A172 (cell line): Measurements from ENCODE around the gene SCNN1B. TPM values are rescaled to one million over a fixed set of nuclear protein-coding genes. Genes with fewer than 3 reads are reported as not detected.
"Not testable (repeated sequence)": the region's sequence is repeated elsewhere in the genome, so short reads cannot be mapped to it uniquely, and the experiment has no call there.

ENCODE experiments used
- DNase-seq: peaks from one replicate; pipeline ENCODE4 v3.0.0-alpha.2; 2015; ENCODE audit warnings: low spot score
- total RNA-seq: library from RNA; depleted of rRNA; stranded (reverse); fragments of >200 nt; shearing (Covaris generic); gene quantifications from 2 replicates; pipeline ENCODE4 v1.2.3, GENCODE V29; 2014; rRNA removed

SCNN1B gene
- total RNA-seq, result not detected in 2 replicates

- DNase-seq, result no peak
Measured at GRCh38 chr16:23302045-23302956, at the start of gene SCNN1B. Gene SCNN1B, plus strand, starts transcription at chr16:23302302. Its CDS starts 46,298 bp downstream, at chr16:23348600.

GRCh38 chr16:23252310-23252709 lies 49.8 kb upstream of the SCNN1B start:
- DNase-seq, result no peak

GRCh38 chr16:23253650-23254049 lies 48.5 kb upstream of the SCNN1B start:
- not testable (repeated sequence) for DNase-seq

- peak; percentile 92 for DNase-seq
Measured at GRCh38 chr16:23254338-23254737, 47.8 kb upstream of the SCNN1B start.

- no peak for DNase-seq
Measured at GRCh38 chr16:23255000-23255399, 47.1 kb upstream of the SCNN1B start.

GRCh38 chr16:23256440-23256839 lies 45.7 kb upstream of the SCNN1B start:
- DNase-seq, result no peak

GRCh38 chr16:23257682-23258081 lies 44.4 kb upstream of the SCNN1B start:
- DNase-seq, result no peak

GRCh38 chr16:23258919-23259237 lies 43.2 kb upstream of the SCNN1B start:
- DNase-seq, result no peak

GRCh38 chr16:23267647-23268046 lies 34.5 kb upstream of the SCNN1B start:
- DNase-seq, result no peak

- DNase-seq, result no peak
Measured at GRCh38 chr16:23268561-23268960, 33.5 kb upstream of the SCNN1B start.

- DNase-seq, result no peak
Measured at GRCh38 chr16:23269248-23269953, 32.7 kb upstream of the SCNN1B start.

GRCh38 chr16:23270654-23271053 lies 31.4 kb upstream of the SCNN1B start:
- no peak for DNase-seq

- DNase-seq, result no peak
Measured at GRCh38 chr16:23274968-23275367, 27.1 kb upstream of the SCNN1B start.

GRCh38 chr16:23276821-23277220 lies 25.3 kb upstream of the SCNN1B start:
- no peak for DNase-seq

- DNase-seq, result no peak
Measured at GRCh38 chr16:23278031-23278430, 24.1 kb upstream of the SCNN1B start.

GRCh38 chr16:23279721-23280153 lies 22.4 kb upstream of the SCNN1B start:
- DNase-seq, result no peak

- DNase-seq, result peak; percentile 22
Measured at GRCh38 chr16:23280483-23280967, 21.6 kb upstream of the SCNN1B start.

- DNase-seq, result no peak
Measured at GRCh38 chr16:23282568-23282967, 19.5 kb upstream of the SCNN1B start.

- no peak for DNase-seq
Measured at GRCh38 chr16:23283571-23283970, 18.5 kb upstream of the SCNN1B start.

GRCh38 chr16:23284584-23284983 lies 17.5 kb upstream of the SCNN1B start:
- DNase-seq, result no peak

- DNase-seq, result no peak
Measured at GRCh38 chr16:23286131-23286532, 16.0 kb upstream of the SCNN1B start.

GRCh38 chr16:23288209-23288608 lies 13.9 kb upstream of the SCNN1B start:
- DNase-seq, result no peak
